ENCODE measurements around the gene CTXND2.

DNA sequence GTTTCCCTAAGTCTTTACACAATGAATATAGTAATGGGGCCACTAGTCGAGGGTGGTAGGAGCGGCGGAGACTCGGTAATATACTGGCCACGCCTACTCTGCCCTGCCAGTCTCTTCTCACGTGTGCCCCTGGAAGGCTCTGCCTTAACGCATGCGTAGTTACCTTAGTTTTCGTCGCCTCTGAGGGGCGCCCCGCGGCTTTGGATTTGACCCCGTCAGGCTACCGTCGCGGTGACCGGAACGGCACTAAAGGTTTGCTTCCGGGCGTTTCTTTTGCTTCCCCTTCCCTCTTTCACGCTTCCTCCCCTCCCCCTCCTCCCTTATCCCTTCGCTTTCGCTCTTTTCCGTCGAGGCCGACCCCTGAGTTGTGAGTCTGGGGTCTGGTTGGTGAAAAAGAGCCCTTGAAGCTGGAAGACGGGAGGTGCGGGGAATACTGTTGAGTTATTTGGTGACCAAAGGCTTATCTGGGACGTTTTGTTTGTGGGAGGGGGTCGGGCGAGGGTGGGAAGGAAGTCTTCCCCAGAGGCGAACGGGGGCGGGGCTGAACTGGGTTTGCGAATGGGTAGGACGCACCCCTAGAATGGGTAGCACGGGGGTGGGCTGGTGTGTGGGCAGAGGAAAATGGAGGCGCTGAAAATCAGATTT is 39.3 kb downstream of the CTXND2 start, which contains the start of gene SETDB1:
- TF ChIP-seq RXRA (CRISPR knock-in tag; IDR thresholded peaks at IDR 0.05), result peak; percentile 58; the same call in 1 of the 2 replicates
- no peak for TF ChIP-seq ZNF775 (CRISPR knock-in tag; IDR thresholded peaks at IDR 0.05; ENCODE audit: borderline replicate concordance)
- no peak for TF ChIP-seq SAFB2 (CRISPR knock-in tag; IDR thresholded peaks at IDR 0.05; ENCODE audit: borderline replicate concordance, low read depth)
- peak; percentile 56 for TF ChIP-seq YY1 (IDR thresholded peaks at IDR 0.05; ENCODE audit: insufficient read depth, insufficient replicate concordance, low read depth, low read length)
- no peak for TF ChIP-seq RFXAP (CRISPR knock-in tag; IDR thresholded peaks at IDR 0.05; ENCODE audit: borderline replicate concordance)
- TF ChIP-seq, protein P1, sequence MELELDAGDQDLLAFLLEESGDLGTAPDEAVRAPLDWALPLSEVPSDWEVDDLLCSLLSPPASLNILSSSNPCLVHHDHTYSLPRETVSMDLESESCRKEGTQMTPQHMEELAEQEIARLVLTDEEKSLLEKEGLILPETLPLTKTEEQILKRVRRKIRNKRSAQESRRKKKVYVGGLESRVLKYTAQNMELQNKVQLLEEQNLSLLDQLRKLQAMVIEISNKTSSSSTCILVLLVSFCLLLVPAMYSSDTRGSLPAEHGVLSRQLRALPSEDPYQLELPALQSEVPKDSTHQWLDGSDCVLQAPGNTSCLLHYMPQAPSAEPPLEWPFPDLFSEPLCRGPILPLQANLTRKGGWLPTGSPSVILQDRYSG (CRISPR knock-in tag; IDR thresholded peaks at IDR 0.05), result no peak
- TF ChIP-seq, protein P2, sequence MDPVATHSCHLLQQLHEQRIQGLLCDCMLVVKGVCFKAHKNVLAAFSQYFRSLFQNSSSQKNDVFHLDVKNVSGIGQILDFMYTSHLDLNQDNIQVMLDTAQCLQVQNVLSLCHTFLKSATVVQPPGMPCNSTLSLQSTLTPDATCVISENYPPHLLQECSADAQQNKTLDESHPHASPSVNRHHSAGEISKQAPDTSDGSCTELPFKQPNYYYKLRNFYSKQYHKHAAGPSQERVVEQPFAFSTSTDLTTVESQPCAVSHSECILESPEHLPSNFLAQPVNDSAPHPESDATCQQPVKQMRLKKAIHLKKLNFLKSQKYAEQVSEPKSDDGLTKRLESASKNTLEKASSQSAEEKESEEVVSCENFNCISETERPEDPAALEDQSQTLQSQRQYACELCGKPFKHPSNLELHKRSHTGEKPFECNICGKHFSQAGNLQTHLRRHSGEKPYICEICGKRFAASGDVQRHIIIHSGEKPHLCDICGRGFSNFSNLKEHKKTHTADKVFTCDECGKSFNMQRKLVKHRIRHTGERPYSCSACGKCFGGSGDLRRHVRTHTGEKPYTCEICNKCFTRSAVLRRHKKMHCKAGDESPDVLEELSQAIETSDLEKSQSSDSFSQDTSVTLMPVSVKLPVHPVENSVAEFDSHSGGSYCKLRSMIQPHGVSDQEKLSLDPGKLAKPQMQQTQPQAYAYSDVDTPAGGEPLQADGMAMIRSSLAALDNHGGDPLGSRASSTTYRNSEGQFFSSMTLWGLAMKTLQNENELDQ (CRISPR knock-in tag; IDR thresholded peaks at IDR 0.05; ENCODE audit: borderline replicate concordance), result 0 out of 2 replicates have a peak, but pooled peaks have one; percentile 34
- peak; percentile 53; the same call in 1 of the 2 replicates for TF ChIP-seq ZFX (CRISPR knock-in tag; IDR thresholded peaks at IDR 0.05; ENCODE audit: low read depth)
- TF ChIP-seq ZNF605 (CRISPR knock-in tag; IDR thresholded peaks at IDR 0.05), result peak; percentile 17; the same call in 1 of the 2 replicates
- TF ChIP-seq NFE2L1 (CRISPR knock-in tag; IDR thresholded peaks at IDR 0.05; ENCODE audit: borderline replicate concordance), result no peak
- TF ChIP-seq, protein P3, sequence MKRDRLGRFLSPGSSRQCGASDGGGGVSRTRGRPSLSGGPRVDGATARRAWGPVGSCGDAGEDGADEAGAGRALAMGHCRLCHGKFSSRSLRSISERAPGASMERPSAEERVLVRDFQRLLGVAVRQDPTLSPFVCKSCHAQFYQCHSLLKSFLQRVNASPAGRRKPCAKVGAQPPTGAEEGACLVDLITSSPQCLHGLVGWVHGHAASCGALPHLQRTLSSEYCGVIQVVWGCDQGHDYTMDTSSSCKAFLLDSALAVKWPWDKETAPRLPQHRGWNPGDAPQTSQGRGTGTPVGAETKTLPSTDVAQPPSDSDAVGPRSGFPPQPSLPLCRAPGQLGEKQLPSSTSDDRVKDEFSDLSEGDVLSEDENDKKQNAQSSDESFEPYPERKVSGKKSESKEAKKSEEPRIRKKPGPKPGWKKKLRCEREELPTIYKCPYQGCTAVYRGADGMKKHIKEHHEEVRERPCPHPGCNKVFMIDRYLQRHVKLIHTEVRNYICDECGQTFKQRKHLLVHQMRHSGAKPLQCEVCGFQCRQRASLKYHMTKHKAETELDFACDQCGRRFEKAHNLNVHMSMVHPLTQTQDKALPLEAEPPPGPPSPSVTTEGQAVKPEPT (CRISPR knock-in tag; IDR thresholded peaks at IDR 0.05; ENCODE audit: low read depth), result no peak
